ENCODE data around the gene CALCOCO2.
"Not testable (repeated sequence)": the region's sequence is repeated elsewhere in the genome, so short reads cannot be mapped to it uniquely, and the experiment has no call there.

Gene CALCOCO2

GRCh38 chr17:48792033-48792798 lies 38.6 kb upstream of the CALCOCO2 start:
- no peak for TF ChIP-seq CTCF (IDR thresholded peaks at IDR 0.05)
- Histone ChIP-seq H3K36me3 (ENCODE audit: control insufficient read depth, insufficient read depth, low read length) (no peaks in the 10 kb centered on the region), H3K4me2 (ENCODE audit: low read length) (no peak overlapping the region), H3K27ac (no peak overlapping the region), H3K9ac (no peak overlapping the region), H3K4me3 (ENCODE audit: low read depth, low read length) (no peak overlapping the region), H3K79me2 (no peaks in the 10 kb centered on the region), H3K27me3 (ENCODE audit: control insufficient read depth, insufficient read depth, low read length) (no peaks in the 10 kb centered on the region), H2AFZ (no peak overlapping the region), H3K4me1 (no peaks in the 10 kb centered on the region), H3K9me3 (ENCODE audit: control insufficient read depth, low read length) (no peaks in the 10 kb centered on the region)

GRCh38 chr17:48795444-48796162 lies 35.2 kb upstream of the CALCOCO2 start:
- Histone ChIP-seq H3K36me3 (ENCODE audit: control insufficient read depth, insufficient read depth, low read length) (no peaks in the 10 kb centered on the region), H2AFZ (no peak overlapping the region), H3K9me3 (ENCODE audit: control insufficient read depth, low read length) (no peaks in the 10 kb centered on the region), H3K27ac (no peak overlapping the region), H3K4me3 (ENCODE audit: low read depth, low read length) (no peak overlapping the region), H3K79me2 (no peaks in the 10 kb centered on the region), H3K4me1 (no peaks in the 10 kb centered on the region), H3K4me2 (ENCODE audit: low read length) (no peak overlapping the region), H3K27me3 (ENCODE audit: control insufficient read depth, insufficient read depth, low read length) (no peaks in the 10 kb centered on the region), H3K9ac (no peak overlapping the region)
- TF ChIP-seq CTCF (IDR thresholded peaks at IDR 0.05), result no peak

- H3K4me2 ChIP-seq (ENCODE audit: low read length); H3K9me3 ChIP-seq (ENCODE audit: control insufficient read depth, low read length); H3K27ac ChIP-seq; H3K9ac ChIP-seq; H3K27me3 ChIP-seq (ENCODE audit: control insufficient read depth, insufficient read depth, low read length); H3K79me2 ChIP-seq; H3K4me3 ChIP-seq (ENCODE audit: low read depth, low read length); H3K36me3 ChIP-seq (ENCODE audit: control insufficient read depth, insufficient read depth, low read length); H2AFZ ChIP-seq; H3K4me1 ChIP-seq: not testable (repeated sequence)
Measured at GRCh38 chr17:48796163-48796522, 34.7 kb upstream of the CALCOCO2 start.

GRCh38 chr17:48799069-48799723 lies 31.6 kb upstream of the CALCOCO2 start:
- no peaks in the 10 kb centered on the region for H3K36me3 ChIP-seq (ENCODE audit: control insufficient read depth, insufficient read depth, low read length)
- H3K9ac ChIP-seq, result no peak overlapping the region
- H3K4me3 ChIP-seq (ENCODE audit: low read depth, low read length), result no peak overlapping the region
- TF ChIP-seq CTCF (IDR thresholded peaks at IDR 0.05), result no peak
- H3K4me2 ChIP-seq (ENCODE audit: low read length), result no peak overlapping the region
- H2AFZ ChIP-seq, result no peak overlapping the region
- H3K27ac ChIP-seq, result no peak overlapping the region
- no peaks in the 10 kb centered on the region for H3K9me3 ChIP-seq (ENCODE audit: control insufficient read depth, low read length)
- H3K27me3 ChIP-seq (ENCODE audit: control insufficient read depth, insufficient read depth, low read length), result no peaks in the 10 kb centered on the region
- H3K4me1 ChIP-seq, result no peaks in the 10 kb centered on the region
- no peaks in the 10 kb centered on the region for H3K79me2 ChIP-seq

- Histone ChIP-seq H3K36me3 (ENCODE audit: control insufficient read depth, insufficient read depth, low read length) (no peaks in the 10 kb centered on the region), H2AFZ (no peak overlapping the region), H3K4me3 (ENCODE audit: low read depth, low read length) (no peak overlapping the region), H3K9ac (no peak overlapping the region), H3K4me2 (ENCODE audit: low read length) (no peak overlapping the region), H3K27me3 (ENCODE audit: control insufficient read depth, insufficient read depth, low read length) (no peaks in the 10 kb centered on the region), H3K9me3 (ENCODE audit: control insufficient read depth, low read length) (no peaks in the 10 kb centered on the region), H3K79me2 (no peaks in the 10 kb centered on the region), H3K4me1 (no peaks in the 10 kb centered on the region), H3K27ac (no peak overlapping the region)
- TF ChIP-seq CTCF (IDR thresholded peaks at IDR 0.05), result no peak
Measured at GRCh38 chr17:48800626-48801217, 30.1 kb upstream of the CALCOCO2 start.
